Right atrium auricular region (tissue), 2 donors: ENCODE results near the gene KLF3. TPM values are rescaled to one million over a fixed set of nuclear protein-coding genes. Genes with fewer than 3 reads are reported as not detected.

ENCODE experiments used
- DNase-seq: peaks from one replicate; pipeline ENCODE4 v3.0.0-alpha.2; 2019; ENCODE audit warnings: low spot score
- H3K27ac ChIP-seq, 2 donors: fragments of 200-600 bp; sonication (generic); 1 replicate in 1 of 2; 2 replicates in 1 of 2; pipeline ENCODE4 v1.5.1; 2016 to 2019
- H3K27me3 ChIP-seq, 2 donors: fragments of 200-600 bp; sonication (generic); one replicate each; pipeline versions ENCODE4 v1.5.1 to v1.6.0; 2017 to 2019
- H3K36me3 ChIP-seq: fragments of 200-600 bp; sonication (generic); one replicate; pipeline ENCODE4 v1.5.1; 2016
- H3K4me1 ChIP-seq, 2 donors: fragments of 200-600 bp; sonication (generic); one replicate each; pipeline versions ENCODE4 v1.5.1 to v1.6.0; 2017 to 2019
- H3K4me3 ChIP-seq, 2 donors: fragments of 200-600 bp; sonication (generic); 1 replicate in 1 of 2; 2 replicates in 1 of 2; pipeline ENCODE4 v1.5.1; 2017 to 2019; ENCODE audit warnings: mild to moderate bottlenecking in 1 of 2, moderate library complexity in 1 of 2
- H3K9me3 ChIP-seq, 2 donors: fragments of 200-600 bp; sonication (generic); one replicate each; pipeline ENCODE4 v1.5.1; 2019
- CTCF ChIP-seq, 2 donors: fragments of 200-600 bp; sonication (generic); IDR thresholded peaks; one replicate each; pipeline ENCODE4 v1.5.1; 2019; ENCODE audit warnings: antibody characterized with exemption in 2 of 2
- total RNA-seq, 2 donors: library from RNA; depleted of rRNA; stranded (reverse); fragments of >200 nt; gene quantifications; one replicate each; pipeline ENCODE4 v1.1.0, GENCODE V29; 2016

The KLF3 gene
- total RNA-seq, 2 donors from 2014 or later, result 22.6 to 28.8 TPM

GRCh38 chr4:38641811-38642210 lies 22.2 kb upstream of the KLF3 start:
- Histone ChIP-seq H3K9me3 (no peaks in the 10 kb centered on the region), H3K27me3 (no peaks in the 10 kb centered on the region), H3K36me3 (no peaks in the 10 kb centered on the region), H3K4me1 (no peaks in the 10 kb centered on the region), H3K27ac (no peak overlapping the region), H3K4me3 (no peak overlapping the region)
- DNase-seq, result no peak
- TF ChIP-seq CTCF (IDR thresholded peaks at IDR 0.05), result no peak

- H3K4me3 ChIP-seq, result no peak overlapping the region
- TF ChIP-seq CTCF (IDR thresholded peaks at IDR 0.05), result no peak
- H3K27ac ChIP-seq, result no peak overlapping the region
- no peaks in the 10 kb centered on the region for H3K27me3 ChIP-seq
- no peaks in the 10 kb centered on the region for H3K36me3 ChIP-seq
- H3K4me1 ChIP-seq, result no peaks in the 10 kb centered on the region
- DNase-seq, result no peak
- H3K9me3 ChIP-seq, result no peaks in the 10 kb centered on the region
Observed at GRCh38 chr4:38644201-38644600, 19.8 kb upstream of the KLF3 start.

- no peak for DNase-seq
- no peaks in the 10 kb centered on the region for H3K9me3 ChIP-seq
- H3K4me3 ChIP-seq, result no peak overlapping the region
- H3K27ac ChIP-seq, result no peak overlapping the region
- H3K36me3 ChIP-seq, result no peaks in the 10 kb centered on the region
- H3K27me3 ChIP-seq, result no peaks in the 10 kb centered on the region
- TF ChIP-seq CTCF (IDR thresholded peaks at IDR 0.05), result no peak
- H3K4me1 ChIP-seq, result no peaks in the 10 kb centered on the region
Observed at GRCh38 chr4:38647101-38647819, 16.7 kb upstream of the KLF3 start.

GRCh38 chr4:38650133-38650532 lies 13.9 kb upstream of the KLF3 start:
- no peak overlapping the region for H3K4me3 ChIP-seq
- TF ChIP-seq CTCF (IDR thresholded peaks at IDR 0.05), result no peak
- no peaks in the 10 kb centered on the region for H3K27me3 ChIP-seq
- H3K36me3 ChIP-seq, result no peaks in the 10 kb centered on the region
- no peaks in the 10 kb centered on the region for H3K4me1 ChIP-seq
- H3K9me3 ChIP-seq, result no peaks in the 10 kb centered on the region
- no peak for DNase-seq
- no peak overlapping the region for H3K27ac ChIP-seq

- no peak overlapping the region for H3K27ac ChIP-seq
- H3K4me1 ChIP-seq, result no peaks in the 10 kb centered on the region
- DNase-seq, result no peak
- no peaks in the 10 kb centered on the region for H3K36me3 ChIP-seq
- no peaks in the 10 kb centered on the region for H3K27me3 ChIP-seq
- H3K4me3 ChIP-seq, result no peak overlapping the region
- H3K9me3 ChIP-seq, result no peaks in the 10 kb centered on the region
- TF ChIP-seq CTCF (IDR thresholded peaks at IDR 0.05), result no peak
Observed at GRCh38 chr4:38654273-38654672, 9.7 kb upstream of the KLF3 start.

- H3K27ac ChIP-seq, result no peak overlapping the region
- H3K36me3 ChIP-seq, result no peaks in the 10 kb centered on the region
- H3K4me3 ChIP-seq, result no peak overlapping the region
- H3K9me3 ChIP-seq, result no peaks in the 10 kb centered on the region
- no peaks in the 10 kb centered on the region for H3K4me1 ChIP-seq
- TF ChIP-seq CTCF (IDR thresholded peaks at IDR 0.05), result no peak
- DNase-seq, result no peak
- H3K27me3 ChIP-seq, result no peaks in the 10 kb centered on the region
Observed at GRCh38 chr4:38656111-38656510, 7.9 kb upstream of the KLF3 start.
